Suprapubic skin (tissue), 4 donors: ENCODE data around the gene PRR16. TPM values are rescaled to one million over a fixed set of nuclear protein-coding genes. Genes with fewer than 3 reads are reported as not detected.

Source experiments
- DNase-seq, 2 donors: peaks; one replicate each; pipeline ENCODE4 v3.0.0-alpha.2; 2019; ENCODE audit warnings: low spot score in 2 of 2
- H3K27ac ChIP-seq: fragments of 200-600 bp; sonication (generic); one replicate; pipeline ENCODE4 v1.5.1; 2019
- H3K27me3 ChIP-seq: fragments of 200-600 bp; sonication (generic); one replicate; pipeline ENCODE4 v1.5.1; 2019
- H3K36me3 ChIP-seq: fragments of 200-600 bp; sonication (generic); one replicate; pipeline ENCODE4 v1.5.1; 2019
- H3K4me1 ChIP-seq: fragments of 200-600 bp; sonication (generic); one replicate; pipeline ENCODE4 v1.5.1; 2019
- H3K4me3 ChIP-seq: fragments of 200-600 bp; sonication (generic); one replicate; pipeline ENCODE4 v1.5.1; 2019; ENCODE audit warnings: mild to moderate bottlenecking
- H3K9me3 ChIP-seq: fragments of 200-600 bp; sonication (generic); one replicate; pipeline ENCODE4 v1.5.1; 2019
- CTCF ChIP-seq, 2 donors: fragments of 200-600 bp in 1 of 2; fragments of 450-650 bp in 1 of 2; sonication (generic) in 1 of 2; IDR thresholded peaks; one replicate each; pipeline ENCODE4 v1.5.1; 2016 to 2019; ENCODE audit warnings: antibody characterized with exemption in 2 of 2, mild to moderate bottlenecking in 1 of 2, moderate library complexity in 1 of 2
- EP300 ChIP-seq: sonication (generic); formaldehyde crosslinking; IDR thresholded peaks from one replicate; pipeline ENCODE4 v1.6.1; 2017; ENCODE audit warnings: antibody characterized with exemption
- POLR2A ChIP-seq, 2 donors: fragments of 450-650 bp; IDR thresholded peaks; one replicate each; pipeline ENCODE4 v1.6.1; 2017; ENCODE audit warnings: antibody characterized with exemption in 2 of 2, mild to moderate bottlenecking in 2 of 2, moderate library complexity in 2 of 2
- POLR2AphosphoS5 ChIP-seq, 3 donors: sonication (generic); formaldehyde crosslinking; IDR thresholded peaks; one replicate each; pipeline ENCODE4 v1.6.1; 2017; ENCODE audit warnings: antibody characterized with exemption in 3 of 3
- WGBS: methylation state at CpG from one replicate; pipeline ENCODE4 v1.1.5; 2018; 5-methylcytosine and 5-hydroxymethylcytosine counted together
- total RNA-seq, 4 donors: library from RNA; depleted of rRNA; stranded (reverse); fragments of >200 nt; gene quantifications; one replicate each; pipeline ENCODE4 v1.1.0, GENCODE V29; 2016

The PRR16 gene
- total RNA-seq, 4 donors from 2014 or later: 0.76 to 1.4 (median 1.0) TPM

- Histone ChIP-seq H3K9me3 (no peaks in the 10 kb centered on the region), H3K27ac (no peak overlapping the region), H3K4me3 (no peak overlapping the region), H3K36me3 (no peaks in the 10 kb centered on the region), H3K27me3 (no peaks in the 10 kb centered on the region), H3K4me1 (no peaks in the 10 kb centered on the region)
- TF ChIP-seq CTCF (IDR thresholded peaks at IDR 0.05): no peak
- TF ChIP-seq POLR2A (IDR thresholded peaks at IDR 0.05): no peak
- no peak for TF ChIP-seq POLR2AphosphoS5 (IDR thresholded peaks at IDR 0.05)
- 94% methylated on average over 2 of the region's 2 CpGs for WGBS
- no peak for DNase-seq
Observed at GRCh38 chr5:120544043-120544442, 79.9 kb downstream of the PRR16 start.

GRCh38 chr5:120545007-120545406 is 80.9 kb downstream of the PRR16 start:
- no peak overlapping the region for H3K4me3 ChIP-seq
- H3K27ac ChIP-seq: no peak overlapping the region
- H3K27me3 ChIP-seq: no peaks in the 10 kb centered on the region
- no peaks in the 10 kb centered on the region for H3K36me3 ChIP-seq
- no peaks in the 10 kb centered on the region for H3K4me1 ChIP-seq
- DNase-seq: no peak
- 57% methylated on average over 3 of the region's 3 CpGs for WGBS
- no peaks in the 10 kb centered on the region for H3K9me3 ChIP-seq
- TF ChIP-seq POLR2A (IDR thresholded peaks at IDR 0.05) (no peak), EP300 (no peak), CTCF (IDR thresholded peaks at IDR 0.05) (no peak), POLR2AphosphoS5 (IDR thresholded peaks at IDR 0.05) (no peak)

DNA sequence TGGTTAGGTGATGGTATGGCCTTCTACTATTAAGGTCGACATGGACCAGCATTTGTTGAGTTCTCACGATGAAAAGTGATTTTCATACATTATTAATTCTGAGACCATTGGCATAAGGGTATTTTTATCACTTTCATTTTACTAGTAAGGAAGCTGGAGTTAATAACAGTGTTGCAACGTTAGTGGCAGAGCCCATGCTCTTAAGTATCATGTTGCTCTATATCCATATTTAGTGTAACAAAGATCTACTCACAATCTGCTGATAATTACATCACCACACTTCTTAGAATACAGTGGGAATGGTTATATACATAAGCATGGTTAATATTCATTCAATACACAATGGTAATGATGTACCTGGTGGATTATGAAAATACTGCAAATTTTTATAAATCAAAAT is 81.9 kb downstream of the PRR16 start:
- Histone ChIP-seq H3K9me3 (no peaks in the 10 kb centered on the region), H3K4me1 (no peaks in the 10 kb centered on the region), H3K27ac (no peak overlapping the region), H3K36me3 (no peaks in the 10 kb centered on the region), H3K27me3 (no peaks in the 10 kb centered on the region), H3K4me3 (no peak overlapping the region)
- no peak for DNase-seq
- TF ChIP-seq POLR2A (IDR thresholded peaks at IDR 0.05) (no peak), CTCF (IDR thresholded peaks at IDR 0.05) (no peak), EP300 (no peak), POLR2AphosphoS5 (IDR thresholded peaks at IDR 0.05) (no peak)
- 46% methylated on average over 3 of the region's 3 CpGs for WGBS

DNA sequence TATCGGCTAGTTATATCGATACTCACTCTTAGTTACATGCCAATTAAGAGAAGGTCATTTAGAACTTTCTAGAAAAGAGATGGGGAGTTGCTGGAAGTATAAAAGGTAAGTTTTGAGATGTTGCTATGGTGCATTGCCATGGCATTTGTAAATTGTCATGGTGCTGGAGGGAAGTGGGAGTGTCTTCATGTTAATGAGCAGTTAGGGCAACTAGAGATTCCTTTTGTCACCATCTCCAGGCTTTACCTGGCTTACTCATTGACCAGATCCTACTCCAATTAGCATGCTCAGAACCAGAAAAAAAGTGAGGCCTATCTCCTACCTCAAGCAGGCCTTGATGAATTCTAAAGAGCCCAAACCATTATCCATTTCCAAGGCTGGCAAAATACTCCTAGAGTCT is 82.8 kb downstream of the PRR16 start:
- Histone ChIP-seq H3K36me3 (no peaks in the 10 kb centered on the region), H3K4me3 (no peak overlapping the region), H3K27ac (no peak overlapping the region), H3K27me3 (no peaks in the 10 kb centered on the region), H3K9me3 (no peaks in the 10 kb centered on the region), H3K4me1 (no peaks in the 10 kb centered on the region)
- no peak for DNase-seq
- 95% methylated on average over 2 of the region's 2 CpGs for WGBS
- no peak for TF ChIP-seq POLR2AphosphoS5 (IDR thresholded peaks at IDR 0.05)
- no peak for TF ChIP-seq EP300
- no peak for TF ChIP-seq CTCF (IDR thresholded peaks at IDR 0.05)
- TF ChIP-seq POLR2A (IDR thresholded peaks at IDR 0.05): no peak

GRCh38 chr5:120550358-120550757 is 86.3 kb downstream of the PRR16 start:
- no peaks in the 10 kb centered on the region for H3K27me3 ChIP-seq
- no peaks in the 10 kb centered on the region for H3K4me1 ChIP-seq
- H3K4me3 ChIP-seq: no peak overlapping the region
- H3K27ac ChIP-seq: no peak overlapping the region
- WGBS: 100% methylated on average over 2 of the region's 2 CpGs
- TF ChIP-seq CTCF (IDR thresholded peaks at IDR 0.05) (no peak), POLR2AphosphoS5 (IDR thresholded peaks at IDR 0.05) (no peak), EP300 (no peak), POLR2A (IDR thresholded peaks at IDR 0.05) (no peak)
- DNase-seq: no peak
- H3K9me3 ChIP-seq: no peaks in the 10 kb centered on the region
- H3K36me3 ChIP-seq: no peaks in the 10 kb centered on the region
